Mesendoderm (in vitro differentiated cells): ENCODE measurements around the gene ZNF423.

Experiments
- DNase-seq: peaks from one replicate; pipeline ENCODE4 v3.0.0; 2013
- H2AK5ac ChIP-seq: 2 replicates; pipeline ENCODE4 v1.6.1; 2013; ENCODE audit warnings: low read length, inconsistent platforms
- H2BK120ac ChIP-seq: 2 replicates; pipeline ENCODE4 v1.6.1; 2013; ENCODE audit warnings: low read depth, mild to moderate bottlenecking, low read length, moderate library complexity, mixed read lengths
- H2BK15ac ChIP-seq: replicated peaks from 2 replicates; pipeline ENCODE4 v1.6.1; 2013; ENCODE audit warnings: low read depth, mild to moderate bottlenecking, moderate library complexity
- H2BK5ac ChIP-seq: 2 replicates; pipeline ENCODE4 v1.6.1; 2013; ENCODE audit warnings: low read length, inconsistent platforms
- H3K18ac ChIP-seq: 2 replicates; pipeline ENCODE4 v1.6.1; 2013; ENCODE audit warnings: mild to moderate bottlenecking, low read length, mixed read lengths
- H3K23ac ChIP-seq: one replicate; pipeline ENCODE4 v1.6.1; 2013; ENCODE audit warnings: low read length
- H3K27ac ChIP-seq: 2 replicates; pipeline ENCODE4 v1.5.1; 2013; ENCODE audit warnings: low read depth, mild to moderate bottlenecking, inconsistent platforms, low read length, moderate library complexity
- H3K27me3 ChIP-seq: 2 replicates; pipeline ENCODE4 v1.6.1; 2013; ENCODE audit warnings: low read length, control low read depth, mild to moderate bottlenecking, inconsistent platforms; ENCODE audit not compliant: insufficient read depth, poor library complexity
- H3K36me3 ChIP-seq: 2 replicates; pipeline ENCODE4 v1.6.1; 2013; ENCODE audit warnings: low read length, inconsistent platforms; ENCODE audit not compliant: control insufficient read depth, insufficient read depth
- H3K4ac ChIP-seq: one replicate; pipeline ENCODE4 v1.6.1; 2013; ENCODE audit warnings: low read depth, mild to moderate bottlenecking, low read length, moderate library complexity
- H3K4me1 ChIP-seq: 2 replicates; pipeline ENCODE4 v1.6.1; 2013; ENCODE audit warnings: low read depth, low read length, inconsistent platforms; ENCODE audit not compliant: control insufficient read depth
- H3K4me2 ChIP-seq: 2 replicates; pipeline ENCODE4 v1.6.1; 2013; ENCODE audit warnings: low read length
- H3K4me3 ChIP-seq: 2 replicates; pipeline ENCODE4 v1.5.1; 2013; ENCODE audit warnings: mild to moderate bottlenecking, low read length
- H3K56ac ChIP-seq: one replicate; pipeline ENCODE4 v1.6.1; 2013; ENCODE audit warnings: low read length
- H3K79me1 ChIP-seq: 2 replicates; pipeline ENCODE4 v1.6.1; 2013; ENCODE audit warnings: low read length, inconsistent platforms
- H3K79me2 ChIP-seq: 2 replicates; pipeline ENCODE4 v1.6.1; 2013; ENCODE audit warnings: mild to moderate bottlenecking, low read length; ENCODE audit not compliant: control insufficient read depth, insufficient read depth
- H3K9ac ChIP-seq: 2 replicates; pipeline ENCODE4 v1.6.1; 2013; ENCODE audit warnings: low read length, inconsistent platforms
- H4K5ac ChIP-seq: one replicate; pipeline ENCODE4 v1.6.1; 2013; ENCODE audit warnings: low read length
- H4K8ac ChIP-seq: one replicate; pipeline ENCODE4 v1.6.1; 2013; ENCODE audit warnings: low read depth, mild to moderate bottlenecking, control low read depth, low read length, moderate library complexity
- WGBS: extraction: QIAGEN DNeasy Blood & Tissue Kit; methylation state at CpG from one replicate; pipeline ENCODE4 v1.1.7; 2013; ENCODE audit warnings: low lambda C conversion rate, missing lambda C conversion rate; ENCODE audit not compliant: insufficient coverage; ENCODE audit errors: extremely low coverage; 5-methylcytosine and 5-hydroxymethylcytosine counted together

The ZNF423 gene

GRCh38 chr16:49635591-49636581, 220.0 kb downstream of the ZNF423 start:
- H3K27me3 ChIP-seq, result no peaks in the 10 kb centered on the region
- H3K4me3 ChIP-seq, result no peak overlapping the region
- H3K23ac ChIP-seq, result no peak overlapping the region
- H3K4me2 ChIP-seq, result no peak overlapping the region
- DNase-seq, result no peak
- no peak overlapping the region for H3K56ac ChIP-seq
- no peak overlapping the region for H3K9ac ChIP-seq
- no peaks in the 10 kb centered on the region for H3K79me2 ChIP-seq
- no peak overlapping the region for H2BK15ac ChIP-seq
- H3K4me1 ChIP-seq, result peaks cover 6% of the 10 kb centered on the region
- H3K4ac ChIP-seq, result no peak overlapping the region
- H4K5ac ChIP-seq, result no peak overlapping the region
- no peak overlapping the region for H2BK5ac ChIP-seq
- H3K36me3 ChIP-seq, result peaks cover 6% of the 10 kb centered on the region
- no peak overlapping the region for H3K18ac ChIP-seq
- no peak overlapping the region for H3K27ac ChIP-seq
- H2AK5ac ChIP-seq, result no peak overlapping the region
- no peak overlapping the region for H2BK120ac ChIP-seq
- peaks cover 3% of the 10 kb centered on the region for H3K79me1 ChIP-seq
- no peak overlapping the region for H4K8ac ChIP-seq
- WGBS, result no CpG with 5 or more reads among the region's 58 CpGs

DNA sequence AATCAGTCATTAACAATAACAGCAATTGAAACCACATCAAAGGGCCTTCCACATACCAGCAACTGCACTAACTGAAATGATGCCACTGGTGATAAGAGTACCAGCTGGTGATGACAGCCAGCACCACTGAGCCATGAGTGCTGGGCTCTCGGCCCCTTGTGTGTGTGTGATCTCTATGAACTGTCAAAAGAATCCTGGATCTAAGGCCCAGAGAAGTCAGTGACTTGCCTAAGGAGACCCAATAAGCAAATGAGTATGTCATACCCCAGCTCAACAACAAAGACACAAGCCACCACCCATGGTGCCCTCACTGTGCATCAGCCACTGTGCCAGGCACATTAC, 220.9 kb downstream of the ZNF423 start:
- Histone ChIP-seq H3K4me1 (peaks cover 4% of the 10 kb centered on the region), H3K79me1 (peaks cover 2% of the 10 kb centered on the region), H4K5ac (no peak overlapping the region), H4K8ac (no peak overlapping the region), H3K27me3 (no peaks in the 10 kb centered on the region), H3K4me3 (no peak overlapping the region), H3K36me3 (peaks cover 6% of the 10 kb centered on the region), H3K79me2 (no peaks in the 10 kb centered on the region), H3K4me2 (no peak overlapping the region), H3K27ac (no peak overlapping the region), H2BK15ac (no peak overlapping the region), H3K18ac (no peak overlapping the region), H3K9ac (no peak overlapping the region), H3K4ac (no peak overlapping the region), H2AK5ac (no peak overlapping the region), H2BK5ac (no peak overlapping the region), H2BK120ac (no peak overlapping the region), H3K56ac (no peak overlapping the region), H3K23ac (no peak overlapping the region)
- DNase-seq, result no peak
- no CpG with 5 or more reads among the region's 1 CpG for WGBS

GRCh38 chr16:49634235-49635008, 221.5 kb downstream of the ZNF423 start:
- Histone ChIP-seq H2AK5ac (no peak overlapping the region), H2BK15ac (no peak overlapping the region), H3K36me3 (peaks cover 6% of the 10 kb centered on the region), H3K4ac (no peak overlapping the region), H3K18ac (no peak overlapping the region), H3K79me1 (peaks cover 2% of the 10 kb centered on the region), H2BK120ac (no peak overlapping the region), H3K4me2 (no peak overlapping the region), H3K79me2 (no peaks in the 10 kb centered on the region), H3K23ac (no peak overlapping the region), H3K56ac (no peak overlapping the region), H3K27me3 (no peaks in the 10 kb centered on the region), H3K27ac (no peak overlapping the region), H4K8ac (no peak overlapping the region), H3K9ac (no peak overlapping the region), H3K4me1 (peaks cover 3% of the 10 kb centered on the region), H2BK5ac (no peak overlapping the region), H4K5ac (no peak overlapping the region), H3K4me3 (no peak overlapping the region)
- DNase-seq, result no peak
- no CpG with 5 or more reads among the region's 10 CpGs for WGBS

DNA sequence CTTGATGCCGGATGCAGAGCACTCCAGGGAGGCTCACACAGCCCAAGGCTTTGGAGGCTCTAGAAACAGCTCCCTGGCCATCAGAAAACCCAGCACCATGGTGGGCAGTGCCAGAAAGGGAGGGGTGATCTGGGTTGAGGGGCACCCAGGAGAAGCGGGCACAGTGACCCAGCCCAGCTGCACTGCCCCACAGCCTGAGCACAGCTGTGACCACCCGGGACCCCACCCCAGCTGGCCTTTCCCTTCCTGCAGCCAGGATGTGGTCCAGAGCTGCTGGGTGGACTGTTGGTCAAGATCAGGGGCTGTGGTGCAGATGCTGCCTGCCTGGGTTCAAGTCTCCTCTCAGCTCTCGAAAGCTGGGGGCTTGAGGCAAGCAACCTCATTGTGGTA, 223.1 kb downstream of the ZNF423 start:
- Histone ChIP-seq H3K9ac (no peak overlapping the region), H3K27me3 (no peaks in the 10 kb centered on the region)
- no CpG with 5 or more reads among the region's 4 CpGs for WGBS

DNA sequence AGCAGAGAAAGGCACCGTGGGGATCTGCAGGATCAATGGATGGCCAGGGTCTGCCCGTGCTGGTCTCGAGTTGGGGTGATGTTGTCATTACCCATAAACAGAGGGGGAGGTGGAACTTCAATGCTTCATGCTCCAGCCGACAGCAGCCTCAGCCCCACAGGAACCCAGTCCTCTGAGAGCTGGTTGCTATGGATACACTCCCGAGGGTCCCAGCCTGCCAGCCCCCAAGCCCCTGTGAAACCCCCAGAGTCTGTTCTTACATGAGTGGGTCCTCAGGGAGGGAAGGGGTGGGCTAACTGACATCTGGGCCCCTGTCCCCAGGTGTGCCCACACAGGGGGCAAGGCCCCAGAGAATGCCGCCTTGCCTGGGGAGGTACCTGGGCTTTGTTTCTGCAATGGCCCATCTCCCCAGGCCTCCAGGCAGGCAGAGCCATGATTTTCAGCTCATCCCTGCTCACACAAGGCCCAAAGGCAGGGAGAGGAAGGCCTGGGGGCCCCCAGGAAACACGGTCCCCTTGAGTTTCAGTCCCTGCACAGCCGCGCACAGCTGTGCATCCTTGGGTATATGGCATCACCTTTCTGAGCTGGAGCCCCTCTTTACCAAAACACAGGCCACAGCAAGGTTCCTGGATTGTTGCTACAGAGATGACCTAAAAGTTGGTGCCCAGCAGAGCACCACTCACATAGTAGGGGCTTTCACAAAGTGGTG, 223.7 kb downstream of the ZNF423 start:
- H3K27ac ChIP-seq, result no peak overlapping the region
- H3K9ac ChIP-seq, result no peak overlapping the region
- H3K4ac ChIP-seq, result no peak overlapping the region
- no peaks in the 10 kb centered on the region for H3K79me2 ChIP-seq
- H2BK5ac ChIP-seq, result no peak overlapping the region
- H3K27me3 ChIP-seq, result no peaks in the 10 kb centered on the region
- no peak for DNase-seq
- H2BK120ac ChIP-seq, result no peak overlapping the region
- no peaks in the 10 kb centered on the region for H3K4me1 ChIP-seq
- no peak overlapping the region for H3K4me2 ChIP-seq
- H4K8ac ChIP-seq, result no peak overlapping the region
- H3K79me1 ChIP-seq, result peaks cover 2% of the 10 kb centered on the region
- WGBS, result no CpG with 5 or more reads among the region's 9 CpGs
- no peak overlapping the region for H2AK5ac ChIP-seq
- no peak overlapping the region for H3K4me3 ChIP-seq
- no peak overlapping the region for H3K56ac ChIP-seq
- H3K18ac ChIP-seq, result no peak overlapping the region
- peaks cover 5% of the 10 kb centered on the region for H3K36me3 ChIP-seq
- H2BK15ac ChIP-seq, result no peak overlapping the region
- H4K5ac ChIP-seq, result no peak overlapping the region
- H3K23ac ChIP-seq, result no peak overlapping the region

More for the DNA sequence above, 223.1 kb downstream of the ZNF423 start:
- Histone ChIP-seq H3K36me3 (peaks cover 5% of the 10 kb centered on the region), H3K4me2 (no peak overlapping the region), H3K4me1 (no peaks in the 10 kb centered on the region), H4K8ac (no peak overlapping the region), H2BK5ac (no peak overlapping the region), H3K23ac (no peak overlapping the region), H3K27ac (no peak overlapping the region), H2BK15ac (no peak overlapping the region), H2BK120ac (no peak overlapping the region), H3K4ac (no peak overlapping the region), H3K56ac (no peak overlapping the region), H3K79me1 (peaks cover 2% of the 10 kb centered on the region), H3K4me3 (no peak overlapping the region), H2AK5ac (no peak overlapping the region), H3K18ac (no peak overlapping the region), H4K5ac (no peak overlapping the region), H3K79me2 (no peaks in the 10 kb centered on the region)
- DNase-seq, result no peak
